ENCODE data around the gene CHMP4A. TPM values are rescaled to one million over a fixed set of nuclear protein-coding genes. Genes with fewer than 3 reads are reported as not detected.
A peak's percentile ranks its signal among the peaks of the same experiment; 100 is the strongest.

The CHMP4A gene
- total RNA-seq, 4 donors from 2014 or later = 51.8 to 82.7 (median 64.7) TPM

DNA sequence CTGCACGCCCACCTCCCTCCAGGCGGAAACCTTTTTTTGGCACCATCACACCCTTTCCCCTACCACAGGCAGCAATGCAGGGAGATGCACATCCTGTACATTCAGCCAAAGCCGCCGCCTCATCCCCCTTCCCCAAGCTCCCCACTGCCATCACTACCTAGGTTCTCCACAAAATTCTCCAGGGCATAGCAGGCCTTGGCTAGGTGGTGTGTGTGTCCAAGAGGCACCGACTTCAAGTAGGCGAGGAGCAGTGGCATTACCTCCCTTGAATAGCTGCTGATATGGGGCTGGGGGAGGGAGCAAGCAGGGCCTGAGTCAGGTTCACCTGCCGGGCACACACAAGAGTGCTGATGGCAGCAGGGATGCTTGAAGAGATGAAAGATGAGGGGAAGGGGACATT, 28.3 kb downstream of the CHMP4A start:
- TF ChIP-seq, protein P1, sequence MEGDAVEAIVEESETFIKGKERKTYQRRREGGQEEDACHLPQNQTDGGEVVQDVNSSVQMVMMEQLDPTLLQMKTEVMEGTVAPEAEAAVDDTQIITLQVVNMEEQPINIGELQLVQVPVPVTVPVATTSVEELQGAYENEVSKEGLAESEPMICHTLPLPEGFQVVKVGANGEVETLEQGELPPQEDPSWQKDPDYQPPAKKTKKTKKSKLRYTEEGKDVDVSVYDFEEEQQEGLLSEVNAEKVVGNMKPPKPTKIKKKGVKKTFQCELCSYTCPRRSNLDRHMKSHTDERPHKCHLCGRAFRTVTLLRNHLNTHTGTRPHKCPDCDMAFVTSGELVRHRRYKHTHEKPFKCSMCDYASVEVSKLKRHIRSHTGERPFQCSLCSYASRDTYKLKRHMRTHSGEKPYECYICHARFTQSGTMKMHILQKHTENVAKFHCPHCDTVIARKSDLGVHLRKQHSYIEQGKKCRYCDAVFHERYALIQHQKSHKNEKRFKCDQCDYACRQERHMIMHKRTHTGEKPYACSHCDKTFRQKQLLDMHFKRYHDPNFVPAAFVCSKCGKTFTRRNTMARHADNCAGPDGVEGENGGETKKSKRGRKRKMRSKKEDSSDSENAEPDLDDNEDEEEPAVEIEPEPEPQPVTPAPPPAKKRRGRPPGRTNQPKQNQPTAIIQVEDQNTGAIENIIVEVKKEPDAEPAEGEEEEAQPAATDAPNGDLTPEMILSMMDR (IDR thresholded peaks at IDR 0.05) = no peak
- ATAC-seq (ENCODE audit: low FRiP score) = no peak
- DNase-seq (ENCODE audit: low spot score) = no peak

- no peak for DNase-seq (ENCODE audit: low spot score)
- no peak for ATAC-seq (ENCODE audit: low FRiP score)
- TF ChIP-seq, protein P1 (IDR thresholded peaks at IDR 0.05) = no peak
These were observed 29.0 kb downstream of the CHMP4A start for GRCh38 chr14:24184104-24184970.

DNA sequence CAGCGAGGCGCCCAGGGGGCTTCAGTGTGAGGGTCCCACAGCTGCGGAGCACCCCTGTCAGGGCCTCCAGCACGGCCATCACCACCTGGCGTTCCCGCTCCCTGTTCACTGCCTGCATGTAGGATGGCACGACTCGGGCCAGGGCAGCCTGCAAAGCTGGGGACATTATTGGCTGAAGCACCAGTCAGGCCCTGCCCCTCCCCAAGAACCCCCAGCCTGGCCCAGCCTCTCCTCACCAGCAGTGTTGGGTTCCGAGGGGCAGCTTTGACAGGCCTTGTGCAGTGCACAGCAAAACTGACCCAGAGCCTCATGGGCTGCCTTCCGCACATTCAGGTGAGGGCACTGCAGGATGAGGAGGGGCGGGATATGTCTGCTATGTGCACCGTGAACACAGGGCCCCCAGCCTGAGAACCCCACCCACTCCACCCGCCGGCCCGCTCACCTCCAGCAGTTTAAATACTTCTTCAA, 30.2 kb downstream of the CHMP4A start:
- DNase-seq (ENCODE audit: low spot score) (no peak), ATAC-seq (ENCODE audit: low FRiP score) (no peak)
- TF ChIP-seq, protein P1 (IDR thresholded peaks at IDR 0.05) = no peak

- TF ChIP-seq, protein P1 (IDR thresholded peaks at IDR 0.05) = no peak
- DNase-seq (ENCODE audit: low spot score) = no peak
These were observed 31.0 kb downstream of the CHMP4A start for GRCh38 chr14:24182110-24182882.

GRCh38 chr14:24181371-24182077, 31.8 kb downstream of the CHMP4A start:
- TF ChIP-seq, protein P1 (IDR thresholded peaks at IDR 0.05) = no peak
- DNase-seq (ENCODE audit: low spot score) = no peak
- no peak for ATAC-seq (ENCODE audit: low FRiP score)

More at GRCh38 chr14:24182110-24182882, 31.0 kb downstream of the CHMP4A start:
- ATAC-seq (ENCODE audit: low FRiP score) = no peak

GRCh38 chr14:24179961-24180796, 33.1 kb downstream of the CHMP4A start:
- TF ChIP-seq, protein P1 (IDR thresholded peaks at IDR 0.05) = no peak
- DNase-seq (ENCODE audit: low spot score) (no peak), ATAC-seq (ENCODE audit: low FRiP score) (peak; percentile 20)
